GM12872 (cell line): ENCODE measurements around the gene PCDHB16.
A peak's percentile ranks its signal among the peaks of the same experiment; 100 is the strongest.
"Not testable (repeated sequence)": the region's sequence is repeated elsewhere in the genome, so short reads cannot be mapped to it uniquely, and the experiment has no call there.

Experiments
- CTCF ChIP-seq: IDR thresholded peaks from 3 replicates; pipeline ENCODE4 v1.5.1; 2011; ENCODE audit warnings: low read depth, mild to moderate bottlenecking, low read length, moderate library complexity; ENCODE audit not compliant: insufficient read depth

Gene PCDHB16

GRCh38 chr5:141155540-141156374, 26.4 kb upstream of the PCDHB16 start:
- TF ChIP-seq CTCF, result no peak

- TF ChIP-seq CTCF, result peak; percentile 28; the same call in 1 of the 3 replicates
Measured at GRCh38 chr5:141172381-141173204, 9.6 kb upstream of the PCDHB16 start, which contains the start of gene PCDHB7. Gene PCDHB7, plus strand, starts transcription at chr5:141172644. Its CDS starts 192 bp downstream, at chr5:141172836.

GRCh38 chr5:141175933-141176332, 6.3 kb upstream of the PCDHB16 start:
- TF ChIP-seq CTCF, result no peak

- not testable (repeated sequence) for TF ChIP-seq CTCF
Measured at GRCh38 chr5:141177577-141178191, 4.5 kb upstream of the PCDHB16 start, which contains the start of gene PCDHB8. Gene PCDHB8, plus strand, starts transcription at chr5:141177790. Its CDS starts 245 bp downstream, at chr5:141178035.

GRCh38 chr5:141180313-141180712, 1.9 kb upstream of the PCDHB16 start:
- TF ChIP-seq CTCF, result no peak

GRCh38 chr5:141186897-141187512, 4.8 kb downstream of the PCDHB16 start, which contains the start of gene PCDHB9:
Gene PCDHB9, plus strand, starts transcription at chr5:141187161. Its CDS starts 158 bp downstream, at chr5:141187319.
- peak; percentile 39; the same call in 2 of the 3 replicates for TF ChIP-seq CTCF
